HEK293T (cell line): ENCODE measurements around the gene WSB2.

Experiments used
- FOXM1 ChIP-seq: fragments of 450-650 bp; IDR thresholded peaks from 2 replicates; pipeline ENCODE4 v1.6.1; 2017; ENCODE audit warnings: mild to moderate bottlenecking, borderline replicate concordance
- NFRKB ChIP-seq: fragments of 450-650 bp; IDR thresholded peaks from 2 replicates; pipeline ENCODE4 v1.6.1; 2016; ENCODE audit warnings: mild to moderate bottlenecking, moderate library complexity

GRCh38 chr12:118055865-118056773 is 4.9 kb downstream of the WSB2 start:
- TF ChIP-seq NFRKB (no peak), FOXM1 (no peak)
